ENCODE data around the gene NECTIN2.

Gene NECTIN2
- 1.3 to 4.3 reads per million in 2 donors for total RNA-seq

- peak; percentile 74 for DNase-seq
Measured at GRCh38 chr19:44845612-44846454, at the start of gene NECTIN2. Gene NECTIN2 (plus strand): TSS chr19:44846297. CDS start chr19:44846526, 229 bp downstream.

DNA sequence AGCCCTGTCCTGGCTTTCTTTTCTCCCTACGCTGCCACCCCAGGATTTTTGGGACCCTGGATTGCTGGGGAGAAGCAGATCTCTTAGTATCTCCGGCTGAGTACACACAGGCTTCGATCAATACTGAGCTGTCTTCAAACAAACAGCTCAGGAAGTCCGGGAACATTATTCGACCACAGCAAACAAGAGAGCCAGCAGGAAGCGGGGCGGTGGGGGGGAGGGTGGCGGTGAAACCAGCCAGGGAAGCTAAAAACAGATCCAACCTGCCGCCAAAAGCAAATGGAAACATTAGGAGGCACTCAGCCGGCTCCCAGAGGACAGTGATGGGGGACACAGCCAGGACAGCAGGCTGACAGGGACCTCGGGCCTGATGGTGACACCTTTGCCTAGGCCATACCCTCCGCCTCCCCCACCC lies 49.4 kb upstream of the NECTIN2 start:
- DNase-seq = no peak

GRCh38 chr19:44799627-44800346 lies 46.3 kb upstream of the NECTIN2 start:
- DNase-seq = no peak

- DNase-seq = peak; percentile 88
Measured at GRCh38 chr19:44800461-44800860, 45.6 kb upstream of the NECTIN2 start.

GRCh38 chr19:44803442-44804428 lies 42.4 kb upstream of the NECTIN2 start:
- DNase-seq = no peak

- no peak for DNase-seq
Measured at GRCh38 chr19:44806291-44806690, 39.8 kb upstream of the NECTIN2 start.

- DNase-seq = no peak
Measured at GRCh38 chr19:44807162-44807561, 38.9 kb upstream of the NECTIN2 start.

DNA sequence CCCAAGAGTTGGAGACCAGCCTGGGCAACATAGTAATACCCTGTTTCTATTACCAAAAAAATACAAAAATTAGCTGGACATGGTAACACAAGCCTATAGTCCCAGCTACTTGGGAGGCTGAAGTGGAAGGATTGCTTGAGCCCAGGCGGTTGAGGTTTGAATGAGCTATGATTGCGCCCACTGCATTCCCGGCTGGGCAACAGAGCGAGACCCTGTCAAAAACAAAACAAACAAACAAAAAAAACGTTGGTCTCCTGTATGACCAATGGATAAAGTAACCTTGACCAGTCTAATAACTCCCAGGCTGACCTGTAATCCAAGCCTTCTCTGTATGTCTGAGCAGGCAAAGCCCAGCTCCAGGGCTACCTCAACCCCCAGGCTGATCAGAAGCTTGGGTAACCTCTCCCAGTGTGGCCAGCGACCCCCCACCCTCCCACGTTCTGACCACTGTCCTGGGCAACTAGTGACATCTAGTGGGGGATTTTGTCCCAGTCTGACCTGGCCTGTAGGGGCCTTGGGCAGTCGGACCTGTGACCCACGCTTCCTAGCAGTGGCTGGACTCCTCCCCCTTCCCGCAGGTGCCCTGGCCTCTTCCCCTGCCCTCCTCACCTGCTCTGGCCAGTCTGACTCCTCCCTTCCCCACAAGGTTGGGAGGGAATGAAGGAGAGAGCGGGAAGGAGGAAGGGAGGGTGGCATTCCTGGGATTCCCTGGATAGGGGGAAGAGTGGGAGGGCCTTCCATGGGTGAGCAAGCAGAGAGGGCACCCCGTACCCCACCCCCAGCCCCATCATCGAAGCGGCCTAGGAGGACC lies 38.2 kb upstream of the NECTIN2 start:
- no peak for DNase-seq

- DNase-seq = no peak
Measured at GRCh38 chr19:44808463-44809371, 37.4 kb upstream of the NECTIN2 start, which contains the start of gene BCAM. Gene BCAM (plus strand): TSS chr19:44809103. CDS start chr19:44809125, 22 bp downstream.

DNA sequence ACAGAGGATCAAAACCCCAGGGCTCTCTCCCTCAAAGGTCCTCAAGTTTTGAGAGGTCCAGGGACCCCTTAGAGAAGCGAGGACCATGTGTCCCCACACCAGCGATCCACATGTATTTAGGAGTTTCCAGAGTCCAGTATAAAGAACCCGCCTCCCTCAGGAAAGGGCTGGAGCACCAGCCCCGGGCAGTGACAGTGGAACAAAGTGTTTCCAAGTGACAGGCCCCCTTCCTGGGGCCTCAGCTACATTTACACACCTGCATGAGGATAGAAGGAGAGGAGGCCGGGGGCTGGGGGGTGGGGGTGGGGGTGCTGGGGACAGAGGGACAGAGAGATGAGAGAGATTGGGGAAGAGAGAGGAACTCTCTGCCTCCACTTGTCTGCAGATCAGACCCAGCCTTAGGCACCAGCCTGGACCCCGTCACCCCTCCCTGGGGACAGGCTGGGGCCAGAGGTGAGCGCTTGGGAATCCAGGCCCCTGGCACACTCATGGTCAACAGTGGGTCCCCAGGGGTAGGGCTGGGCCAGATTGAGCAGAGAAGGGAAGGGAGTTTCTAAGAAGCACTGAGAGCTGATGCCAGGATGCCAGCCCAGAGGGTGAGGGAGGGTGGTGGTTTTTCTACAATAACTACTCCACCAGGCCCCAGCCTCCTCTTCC lies 36.4 kb upstream of the NECTIN2 start:
- DNase-seq = no peak

GRCh38 chr19:44810234-44811121 lies 35.6 kb upstream of the NECTIN2 start:
- no peak for DNase-seq

DNA sequence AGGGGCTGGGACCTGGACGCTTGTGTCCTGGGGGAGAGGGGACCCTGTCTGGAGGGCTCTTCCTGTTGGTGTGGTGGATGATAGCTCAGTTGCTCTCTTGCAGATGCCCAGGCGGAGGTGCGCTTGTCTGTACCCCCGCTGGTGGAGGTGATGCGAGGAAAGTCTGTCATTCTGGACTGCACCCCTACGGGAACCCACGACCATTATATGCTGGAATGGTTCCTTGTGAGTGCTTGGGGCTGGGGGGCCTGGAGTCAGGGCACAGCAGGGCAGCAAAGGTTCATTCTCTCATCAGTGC lies 35.0 kb upstream of the NECTIN2 start:
- no peak for DNase-seq

GRCh38 chr19:44812142-44812718 lies 33.9 kb upstream of the NECTIN2 start:
- DNase-seq = no peak

DNA sequence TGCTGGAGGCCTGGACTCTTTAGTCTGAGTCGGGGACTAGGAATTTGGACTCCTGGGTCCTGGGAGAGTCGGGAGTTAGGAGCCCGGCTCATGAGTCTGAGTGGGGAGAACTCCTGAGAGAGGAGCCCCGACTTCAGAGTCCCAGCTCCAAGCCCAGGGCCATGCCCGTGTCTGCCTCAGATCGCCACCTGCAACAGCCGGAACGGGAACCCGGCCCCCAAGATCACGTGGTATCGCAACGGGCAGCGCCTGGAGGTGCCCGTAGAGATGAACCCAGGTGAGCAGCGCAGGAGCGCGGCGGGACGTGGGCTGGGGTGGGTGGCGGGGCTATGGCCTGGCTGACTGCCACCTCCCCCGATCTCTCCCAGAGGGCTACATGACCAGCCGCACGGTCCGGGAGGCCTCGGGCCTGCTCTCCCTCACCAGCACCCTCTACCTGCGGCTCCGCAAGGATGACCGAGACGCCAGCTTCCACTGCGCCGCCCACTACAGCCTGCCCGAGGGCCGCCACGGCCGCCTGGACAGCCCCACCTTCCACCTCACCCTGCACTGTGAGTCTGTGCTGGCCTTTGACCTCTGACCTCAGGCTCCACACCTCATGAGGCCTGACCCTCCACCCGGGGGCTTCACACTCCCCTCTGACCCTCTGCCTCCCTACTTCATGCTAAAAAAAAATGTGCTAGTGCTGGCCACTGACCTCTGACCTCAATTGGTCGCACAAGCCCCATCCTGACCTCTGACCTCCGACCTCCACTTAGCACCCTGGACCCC lies 32.8 kb upstream of the NECTIN2 start:
- DNase-seq = no peak

- DNase-seq = no peak
Measured at GRCh38 chr19:44813841-44814470, 32.1 kb upstream of the NECTIN2 start.

- no peak for DNase-seq
Measured at GRCh38 chr19:44814517-44814916, 31.6 kb upstream of the NECTIN2 start.

- DNase-seq = no peak
Measured at GRCh38 chr19:44816301-44816700, 29.8 kb upstream of the NECTIN2 start.

All from T-helper 9 cell (primary cell).